ENCODE data around the gene UBE2G2. TPM values are rescaled to one million over a fixed set of nuclear protein-coding genes. Genes with fewer than 3 reads are reported as not detected.
A peak's percentile ranks its signal among the peaks of the same experiment; 100 is the strongest.

The UBE2G2 gene
- total RNA-seq, 1 experiment from 2014 or later: 159 TPM

- H3K4me3 ChIP-seq (ENCODE audit: low read length): no peak overlapping the region
- BruUV-seq (replicated peaks): no TSS peak
- H2AFZ ChIP-seq (ENCODE audit: low read length): no peak overlapping the region
- H3K79me2 ChIP-seq (ENCODE audit: low read length): peaks cover 6% of the 10 kb centered on the region
- H3K27ac ChIP-seq (ENCODE audit: low read length): no peak overlapping the region
- no peaks in the 10 kb centered on the region for H3K9me3 ChIP-seq (ENCODE audit: low read length)
- no peaks in the 10 kb centered on the region for H4K20me1 ChIP-seq (ENCODE audit: low read length)
- H3F3A ChIP-seq (ENCODE audit: low read length, unreplicated experiment): no peaks in the 10 kb centered on the region
- H3K27me3 ChIP-seq (ENCODE audit: low read length): no peaks in the 10 kb centered on the region
- H3K36me3 ChIP-seq (ENCODE audit: low read depth, low read length): no peaks in the 10 kb centered on the region
- no peak overlapping the region for H3K4me2 ChIP-seq (ENCODE audit: low read length)
- ATAC-seq (no peak), DNase-seq (no peak)
- intact Hi-C loops (cut with micrococcal nuclease): no loop called here
- peaks cover 30% of the 10 kb centered on the region for H3K4me1 ChIP-seq (ENCODE audit: insufficient read depth, low read length)
- no peak overlapping the region for H3K9ac ChIP-seq (ENCODE audit: low read length)
- ChIA-PET CTCF (no interaction called here), POLR2A (ENCODE audit: unreplicated experiment) (no interaction called here)
- no peaks in the 10 kb centered on the region for H3K9me2 ChIP-seq (replicated peaks; ENCODE audit: low read length)
- TF ChIP-seq, protein P1, sequence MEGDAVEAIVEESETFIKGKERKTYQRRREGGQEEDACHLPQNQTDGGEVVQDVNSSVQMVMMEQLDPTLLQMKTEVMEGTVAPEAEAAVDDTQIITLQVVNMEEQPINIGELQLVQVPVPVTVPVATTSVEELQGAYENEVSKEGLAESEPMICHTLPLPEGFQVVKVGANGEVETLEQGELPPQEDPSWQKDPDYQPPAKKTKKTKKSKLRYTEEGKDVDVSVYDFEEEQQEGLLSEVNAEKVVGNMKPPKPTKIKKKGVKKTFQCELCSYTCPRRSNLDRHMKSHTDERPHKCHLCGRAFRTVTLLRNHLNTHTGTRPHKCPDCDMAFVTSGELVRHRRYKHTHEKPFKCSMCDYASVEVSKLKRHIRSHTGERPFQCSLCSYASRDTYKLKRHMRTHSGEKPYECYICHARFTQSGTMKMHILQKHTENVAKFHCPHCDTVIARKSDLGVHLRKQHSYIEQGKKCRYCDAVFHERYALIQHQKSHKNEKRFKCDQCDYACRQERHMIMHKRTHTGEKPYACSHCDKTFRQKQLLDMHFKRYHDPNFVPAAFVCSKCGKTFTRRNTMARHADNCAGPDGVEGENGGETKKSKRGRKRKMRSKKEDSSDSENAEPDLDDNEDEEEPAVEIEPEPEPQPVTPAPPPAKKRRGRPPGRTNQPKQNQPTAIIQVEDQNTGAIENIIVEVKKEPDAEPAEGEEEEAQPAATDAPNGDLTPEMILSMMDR (conservative IDR thresholded peaks at IDR 0.05; ENCODE audit: low read depth, low read length): no peak
- no peak for TF ChIP-seq EZH2phosphoT487 (IDR thresholded peaks at IDR 0.05; ENCODE audit: borderline replicate concordance, low read length)
- TF ChIP-seq EZH2 (IDR thresholded peaks at IDR 0.05; ENCODE audit: low read length, unreplicated experiment): no peak
Observed at GRCh38 chr21:44756423-44757185, 45.0 kb downstream of the UBE2G2 start.

DNA sequence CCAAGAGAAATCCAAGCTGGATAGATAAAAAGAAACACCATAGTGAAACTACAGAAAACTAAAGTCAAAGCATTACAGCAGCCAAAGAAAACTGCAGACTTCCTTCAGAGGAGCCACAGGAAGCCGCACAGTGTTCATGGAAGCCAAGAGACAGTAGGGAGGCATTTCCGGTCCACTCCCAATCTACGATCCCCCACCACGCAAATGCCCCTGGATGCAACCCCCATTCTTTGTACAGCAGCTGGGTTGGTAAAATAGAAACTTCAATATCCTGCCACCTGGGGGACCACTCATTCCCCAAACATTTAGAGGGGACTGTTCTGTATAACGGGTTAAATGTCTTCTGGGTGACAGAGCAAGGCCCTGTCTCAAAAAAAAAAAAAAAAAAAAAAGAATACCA lies 46.4 kb downstream of the UBE2G2 start:
- H3F3A ChIP-seq (ENCODE audit: low read length, unreplicated experiment): no peaks in the 10 kb centered on the region
- peaks cover 19% of the 10 kb centered on the region for H3K79me2 ChIP-seq (ENCODE audit: low read length)
- ChIA-PET CTCF (interaction anchor here (0.8 kb wide), 1 partner anchor 707 kb away, joined by 19 read pairs; no protein-coding TSS in a partner anchor), POLR2A (ENCODE audit: unreplicated experiment) (interaction anchor here (0.7 kb wide), 1 partner anchor 10 kb away, joined by 3 read pairs; no protein-coding TSS in a partner anchor)
- no peak overlapping the region for H3K4me3 ChIP-seq (ENCODE audit: low read length)
- no peak overlapping the region for H3K27ac ChIP-seq (ENCODE audit: low read length)
- peaks cover 41% of the 10 kb centered on the region for H3K4me1 ChIP-seq (ENCODE audit: insufficient read depth, low read length)
- no peak for ATAC-seq
- intact Hi-C loops (cut with micrococcal nuclease): no loop called here
- peak; percentile 59 for DNase-seq
- H2AFZ ChIP-seq (ENCODE audit: low read length): no peak overlapping the region; the same call in 1 of the 2 replicates
- no peaks in the 10 kb centered on the region for H4K20me1 ChIP-seq (ENCODE audit: low read length)
- H3K4me2 ChIP-seq (ENCODE audit: low read length): 0 out of 2 replicates have a peak overlapping the region, but pooled peaks have one; percentile 23
- H3K27me3 ChIP-seq (ENCODE audit: low read length): no peaks in the 10 kb centered on the region
- no peaks in the 10 kb centered on the region for H3K36me3 ChIP-seq (ENCODE audit: low read depth, low read length)
- no peaks in the 10 kb centered on the region for H3K9me2 ChIP-seq (replicated peaks; ENCODE audit: low read length)
- TF ChIP-seq, protein P1 (conservative IDR thresholded peaks at IDR 0.05; ENCODE audit: low read depth, low read length): peak; percentile 67
- TF ChIP-seq EZH2phosphoT487 (IDR thresholded peaks at IDR 0.05; ENCODE audit: borderline replicate concordance, low read length) (no peak), EZH2 (IDR thresholded peaks at IDR 0.05; ENCODE audit: low read length, unreplicated experiment) (no peak)
- BruUV-seq (replicated peaks): no TSS peak
- H3K9me3 ChIP-seq (ENCODE audit: low read length): no peaks in the 10 kb centered on the region
- H3K9ac ChIP-seq (ENCODE audit: low read length): no peak overlapping the region

GRCh38 chr21:44753357-44753756 lies 48.3 kb downstream of the UBE2G2 start:
- Histone ChIP-seq H3K4me1 (ENCODE audit: insufficient read depth, low read length) (peaks cover 41% of the 10 kb centered on the region), H3K79me2 (ENCODE audit: low read length) (peaks cover 22% of the 10 kb centered on the region), H3K27ac (ENCODE audit: low read length) (peak overlapping the region; percentile 78), H3K9ac (ENCODE audit: low read length) (peak overlapping the region; percentile 12; the same call in 1 of the 2 replicates), H4K20me1 (ENCODE audit: low read length) (no peaks in the 10 kb centered on the region), H3K4me2 (ENCODE audit: low read length) (peak overlapping the region; percentile 40), H3K27me3 (ENCODE audit: low read length) (no peaks in the 10 kb centered on the region), H2AFZ (ENCODE audit: low read length) (0 out of 2 replicates have a peak overlapping the region, but pooled peaks have one; percentile 12), H3K9me2 (replicated peaks; ENCODE audit: low read length) (no peaks in the 10 kb centered on the region), H3K9me3 (ENCODE audit: low read length) (no peaks in the 10 kb centered on the region), H3K36me3 (ENCODE audit: low read depth, low read length) (no peaks in the 10 kb centered on the region), H3K4me3 (ENCODE audit: low read length) (no peak overlapping the region), H3F3A (ENCODE audit: low read length, unreplicated experiment) (no peaks in the 10 kb centered on the region)
- DNase-seq (no peak), ATAC-seq (no peak)
- TSS peak; percentile 85 for BruUV-seq (replicated peaks)
- ChIA-PET CTCF (interaction anchor here (1.0 to 1.3 kb wide), 3 partner anchors 11 to 375 kb away, joined by 3 to 5 read pairs (median 4); no protein-coding TSS in a partner anchor), POLR2A (ENCODE audit: unreplicated experiment) (interaction anchor here (0.6 to 0.7 kb wide), 3 partner anchors 17 to 648 kb away, joined by 3 to 4 read pairs (median 3); no protein-coding TSS in a partner anchor)
- intact Hi-C loops (cut with micrococcal nuclease): loop anchor here (1.0 kb wide), 1 partner anchor 32 kb away; no protein-coding TSS in a partner anchor
- TF ChIP-seq EZH2phosphoT487 (IDR thresholded peaks at IDR 0.05; ENCODE audit: borderline replicate concordance, low read length) (no peak), EZH2 (IDR thresholded peaks at IDR 0.05; ENCODE audit: low read length, unreplicated experiment) (no peak)
- TF ChIP-seq, protein P1 (conservative IDR thresholded peaks at IDR 0.05; ENCODE audit: low read depth, low read length): no peak
